ENCODE data around the gene GDF10.

GDF10 gene

GRCh38 chr10:47299611-47300428 is at the start of gene GDF10:
Gene GDF10, plus strand, starts transcription at chr10:47300197. Its CDS starts 455 bp downstream, at chr10:47300652.
- DNase-seq (ENCODE audit: low read depth), result peak; percentile 22

GRCh38 chr10:47252093-47252780 is 47.8 kb upstream of the GDF10 start:
- no peak for DNase-seq (ENCODE audit: low read depth)

- no peak for DNase-seq (ENCODE audit: low read depth)
Observed at GRCh38 chr10:47253030-47253637, 46.9 kb upstream of the GDF10 start.

GRCh38 chr10:47253651-47254375 is 46.2 kb upstream of the GDF10 start:
- DNase-seq (ENCODE audit: low read depth), result no peak

GRCh38 chr10:47254611-47255010 is 45.4 kb upstream of the GDF10 start:
- no peak for DNase-seq (ENCODE audit: low read depth)

GRCh38 chr10:47255033-47255813 is 44.8 kb upstream of the GDF10 start:
- DNase-seq (ENCODE audit: low read depth), result no peak

- DNase-seq (ENCODE audit: low read depth), result no peak
Observed at GRCh38 chr10:47255866-47256265, 44.1 kb upstream of the GDF10 start.

- DNase-seq (ENCODE audit: low read depth), result no peak
Observed at GRCh38 chr10:47256751-47257336, 43.2 kb upstream of the GDF10 start.

- no peak for DNase-seq (ENCODE audit: low read depth)
Observed at GRCh38 chr10:47257396-47258120, 42.4 kb upstream of the GDF10 start.

- no peak for DNase-seq (ENCODE audit: low read depth)
Observed at GRCh38 chr10:47258921-47259320, 41.1 kb upstream of the GDF10 start.

GRCh38 chr10:47259466-47259865 is 40.5 kb upstream of the GDF10 start:
- no peak for DNase-seq (ENCODE audit: low read depth)

GRCh38 chr10:47260505-47261111 is 39.4 kb upstream of the GDF10 start:
- no peak for DNase-seq (ENCODE audit: low read depth)

- DNase-seq (ENCODE audit: low read depth), result no peak
Observed at GRCh38 chr10:47261121-47261520, 38.9 kb upstream of the GDF10 start.

GRCh38 chr10:47261556-47261955 is 38.4 kb upstream of the GDF10 start:
- no peak for DNase-seq (ENCODE audit: low read depth)

- no peak for DNase-seq (ENCODE audit: low read depth)
Observed at GRCh38 chr10:47262606-47263533, 37.1 kb upstream of the GDF10 start.

- peak; percentile 30 for DNase-seq (ENCODE audit: low read depth)
Observed at GRCh38 chr10:47264797-47265281, 35.2 kb upstream of the GDF10 start.

- DNase-seq (ENCODE audit: low read depth), result no peak
Observed at GRCh38 chr10:47266602-47267001, 33.4 kb upstream of the GDF10 start.

- no peak for DNase-seq (ENCODE audit: low read depth)
Observed at GRCh38 chr10:47268696-47269095, 31.3 kb upstream of the GDF10 start.

GRCh38 chr10:47269294-47269693 is 30.7 kb upstream of the GDF10 start:
- DNase-seq (ENCODE audit: low read depth), result no peak
